Activated T-cell treated with anti-CD3 and anti-CD28 coated beads, Interleukin-2, amount 50 U/mL, for 72 hours (primary cell): ENCODE measurements around the gene GRHL1. TPM values are rescaled to one million over a fixed set of nuclear protein-coding genes. Genes with fewer than 3 reads are reported as not detected.

Experiments used
- ATAC-seq, 2 donors: fragments of 150-1000 bp; cut with Tn5 transposase; replicated peaks in 1 of 2; 2 replicates each; pipeline ENCODE4 v1.10.0; 2021; ENCODE audit warnings: moderate library complexity in 2 of 2, mild to moderate bottlenecking in 1 of 2
- DNase-seq, 2 donors: peaks; one replicate each; pipeline ENCODE4 v3.0.0; 2021 to 2022; ENCODE audit warnings: mixed read lengths in 1 of 2
- H3K27ac Mint-ChIP-seq: one replicate; pipeline ENCODE4 v1.8.0; 2022; ENCODE audit warnings: mild to moderate bottlenecking, moderate library complexity, mixed read lengths
- H3K27me3 Mint-ChIP-seq: one replicate; pipeline ENCODE4 v1.8.0; 2022; ENCODE audit warnings: low read depth, mixed read lengths
- H3K36me3 Mint-ChIP-seq, 2 donors: one replicate each; pipeline ENCODE4 v1.8.0; 2022; ENCODE audit warnings: mixed read lengths in 2 of 2, mild to moderate bottlenecking in 1 of 2; ENCODE audit not compliant: insufficient read depth in 2 of 2
- H3K4me1 Mint-ChIP-seq: one replicate; pipeline ENCODE4 v1.8.0; 2022; ENCODE audit warnings: low read depth, mixed read lengths
- H3K4me3 Mint-ChIP-seq, 2 donors: one replicate each; pipeline ENCODE4 v1.8.0; 2022; ENCODE audit warnings: mild to moderate bottlenecking in 2 of 2, mixed read lengths in 2 of 2, moderate library complexity in 2 of 2
- H3K9me3 Mint-ChIP-seq, 2 donors: one replicate each; pipeline ENCODE4 v1.8.0; 2022; ENCODE audit warnings: mixed read lengths in 2 of 2
- total RNA-seq, 2 donors: library from RNA; stranded (reverse); gene quantifications; one replicate each; pipeline ENCODE4 v1.2.3, GENCODE V29; 2022

Gene GRHL1
- total RNA-seq, 2 donors from 2014 or later, result 0.83 to 1.1 TPM

DNA sequence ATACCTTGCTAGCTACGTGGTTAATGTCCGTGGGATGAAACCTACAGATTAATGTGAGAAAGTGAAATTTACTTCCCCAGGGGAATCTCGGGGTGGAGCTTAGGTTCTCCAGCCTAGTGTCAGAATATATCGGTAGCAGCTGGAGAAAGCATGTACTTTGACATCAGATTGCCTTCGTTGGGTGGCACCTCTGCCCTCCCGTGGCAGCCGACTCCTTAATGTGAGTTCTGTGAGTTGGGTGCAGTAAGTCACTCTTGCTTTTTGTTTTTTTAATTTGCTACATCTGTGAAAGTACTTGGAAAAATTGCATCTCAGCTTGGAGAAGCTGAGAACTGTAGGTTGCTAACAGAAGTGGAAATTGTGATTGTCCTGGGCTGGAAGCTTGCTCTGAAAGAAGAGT lies 95.4 kb downstream of the GRHL1 start:
- no peak for ATAC-seq
- H3K27ac Mint-ChIP-seq, result no peak overlapping the region
- H3K4me3 Mint-ChIP-seq, result no peak overlapping the region

DNA sequence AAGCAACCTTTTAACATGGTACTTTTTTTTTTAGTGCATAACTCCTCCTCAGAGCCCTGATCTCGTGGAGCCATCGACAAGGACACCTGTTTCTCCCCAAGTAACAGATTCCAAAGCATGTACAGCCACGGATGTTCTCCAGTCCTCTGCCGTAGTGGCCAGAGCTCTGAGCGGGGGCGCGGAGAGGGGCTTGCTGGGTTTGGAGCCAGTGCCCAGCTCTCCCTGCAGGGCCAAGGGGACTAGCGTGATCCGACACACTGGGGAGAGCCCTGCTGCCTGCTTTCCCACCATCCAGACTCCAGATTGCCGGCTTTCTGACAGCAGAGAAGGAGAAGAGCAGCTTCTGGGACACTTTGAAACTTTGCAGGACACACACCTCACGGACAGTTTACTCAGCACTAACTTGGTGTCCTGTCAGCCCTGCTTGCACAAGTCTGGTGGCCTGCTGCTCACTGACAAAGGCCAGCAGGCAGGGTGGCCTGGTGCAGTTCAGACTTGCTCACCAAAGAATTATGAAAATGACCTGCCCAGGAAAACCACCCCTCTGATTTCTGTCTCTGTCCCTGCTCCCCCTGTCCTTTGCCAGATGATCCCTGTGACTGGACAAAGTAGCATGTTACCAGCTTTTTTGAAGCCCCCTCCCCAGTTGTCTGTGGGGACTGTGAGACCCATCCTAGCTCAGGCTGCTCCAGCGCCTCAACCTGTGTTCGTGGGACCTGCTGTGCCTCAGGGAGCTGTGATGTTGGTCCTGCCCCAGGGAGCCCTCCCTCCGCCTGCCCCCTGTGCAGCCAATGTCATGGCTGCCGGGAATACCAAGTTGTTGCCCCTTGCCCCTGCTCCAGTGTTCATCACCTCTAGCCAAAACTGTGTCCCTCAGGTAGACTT lies 96.4 kb downstream of the GRHL1 start:
- peaks cover 0 to 2% of the 10 kb centered on the region in 2 donors for H3K36me3 Mint-ChIP-seq
- H3K9me3 Mint-ChIP-seq, result no peaks in the 10 kb centered on the region
- ATAC-seq (no peak), DNase-seq (no peak)
- H3K4me1 Mint-ChIP-seq, result peaks cover 6% of the 10 kb centered on the region
- H3K27me3 Mint-ChIP-seq, result peaks cover under 1% of the 10 kb centered on the region
- no peak overlapping the region for H3K27ac Mint-ChIP-seq
- no peak overlapping the region for H3K4me3 Mint-ChIP-seq

More for the DNA sequence above, 95.4 kb downstream of the GRHL1 start:
- H3K9me3 Mint-ChIP-seq, result no peaks in the 10 kb centered on the region
- H3K27me3 Mint-ChIP-seq, result peaks cover 8% of the 10 kb centered on the region
- peaks cover 13% of the 10 kb centered on the region for H3K4me1 Mint-ChIP-seq
- no peak for DNase-seq
- peaks cover 0 to 2% of the 10 kb centered on the region in 2 donors for H3K36me3 Mint-ChIP-seq

DNA sequence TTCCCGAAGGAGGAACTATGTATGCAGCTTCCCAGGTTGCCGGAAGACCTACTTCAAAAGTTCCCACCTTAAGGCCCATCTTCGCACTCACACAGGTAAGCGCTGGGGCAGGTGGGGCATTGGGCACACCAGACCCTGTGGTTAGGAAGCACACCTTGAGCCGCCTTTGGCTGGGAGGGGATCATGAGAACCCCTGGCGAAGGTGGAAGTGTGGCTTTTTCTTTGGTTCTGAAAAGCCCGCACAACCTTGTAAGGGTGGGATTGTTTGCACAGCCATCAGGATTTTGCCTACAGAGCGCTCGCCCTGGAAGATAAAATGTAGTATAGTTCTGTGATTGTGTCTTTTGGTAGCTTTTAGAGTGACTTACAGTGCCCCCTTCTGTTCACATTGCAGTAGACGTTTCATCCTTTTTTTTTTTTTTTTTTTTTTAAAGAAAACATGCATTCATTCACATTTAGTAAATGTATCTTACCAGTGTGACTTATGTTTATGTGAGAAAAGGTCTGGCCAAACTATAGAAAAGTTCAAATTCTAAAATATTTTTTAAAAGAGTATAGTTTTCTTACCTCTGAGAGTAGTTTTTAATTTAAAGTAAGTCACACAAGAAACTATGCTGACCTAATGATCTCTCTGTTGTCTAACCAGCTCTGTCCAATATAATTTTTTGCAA lies 97.1 kb downstream of the GRHL1 start:
- Mint-ChIP-seq H3K27me3 (no peaks in the 10 kb centered on the region), H3K4me3 (no peak overlapping the region), H3K36me3 (peaks cover 0 to 2% of the 10 kb centered on the region in 2 donors), H3K9me3 (no peaks in the 10 kb centered on the region), H3K27ac (no peak overlapping the region), H3K4me1 (peaks cover 6% of the 10 kb centered on the region)
- DNase-seq (no peak), ATAC-seq (no peak)

Other genes starting within 250 kb of the GRHL1 start
- 10 to 100 TPM; 17.8 to 23.7 TPM for gene TAF1B, start 108.2 kb upstream of the GRHL1 start, total RNA-seq
- 10 to 100 TPM in 1 of 2 donors, 1 to 10 TPM in 1; 5.9 to 11.0 TPM for gene KLF11, start 91.9 kb downstream of the GRHL1 start, total RNA-seq
- gene CYS1, start 128.7 kb downstream of the GRHL1 start, total RNA-seq, result under 1 TPM; 0.46 to 0.81 TPM
- 100 to 1,000 TPM; 222 to 233 TPM for gene RRM2, start 171.0 kb downstream of the GRHL1 start, total RNA-seq